Measurements from ENCODE around the gene LZTFL1.

LZTFL1 gene

GRCh38 chr3:45803252-45803935 is 38.5 kb downstream of the LZTFL1 start:
- H3K4me3 ChIP-seq (ENCODE audit: insufficient read depth, low read length, poor library complexity, severe bottlenecking) = no peak overlapping the region
- H3K36me3 ChIP-seq (ENCODE audit: low read length) = no peaks in the 10 kb centered on the region
- no peak overlapping the region for H3K27ac ChIP-seq (ENCODE audit: low read depth, low read length)
- H3K79me2 ChIP-seq (ENCODE audit: insufficient read depth, low read length) = no peaks in the 10 kb centered on the region
- no peaks in the 10 kb centered on the region for H4K20me1 ChIP-seq (ENCODE audit: low read depth, low read length)
- no peak overlapping the region for H3K9ac ChIP-seq (ENCODE audit: low read length)
- TF ChIP-seq EZH2phosphoT487 (conservative IDR thresholded peaks at IDR 0.05; ENCODE audit: low read length) = no peak
- TF ChIP-seq CTCF (IDR thresholded peaks at IDR 0.05; ENCODE audit: insufficient read depth, low read length, poor library complexity, severe bottlenecking) = no peak
- no peaks in the 10 kb centered on the region for H3K9me2 ChIP-seq (replicated peaks; ENCODE audit: insufficient read depth, low read length)
- H3K4me2 ChIP-seq (ENCODE audit: low read depth, low read length, poor library complexity, severe bottlenecking) = no peak overlapping the region
- H3K27me3 ChIP-seq (ENCODE audit: low read length) = no peaks in the 10 kb centered on the region
- no peaks in the 10 kb centered on the region for H3F3A ChIP-seq (ENCODE audit: insufficient read depth)
- H3K9me3 ChIP-seq (ENCODE audit: insufficient read depth, low read length) = no peaks in the 10 kb centered on the region
- no peak overlapping the region for H2AFZ ChIP-seq (ENCODE audit: low read depth, low read length, severe bottlenecking)

- no peak for TF ChIP-seq EZH2phosphoT487 (conservative IDR thresholded peaks at IDR 0.05; ENCODE audit: low read length)
- TF ChIP-seq CTCF (IDR thresholded peaks at IDR 0.05; ENCODE audit: insufficient read depth, low read length, poor library complexity, severe bottlenecking) = no peak
- Histone ChIP-seq H3K9me3 (ENCODE audit: insufficient read depth, low read length) (no peaks in the 10 kb centered on the region), H3K27me3 (ENCODE audit: low read length) (no peaks in the 10 kb centered on the region), H3K27ac (ENCODE audit: low read depth, low read length) (no peak overlapping the region), H3K36me3 (ENCODE audit: low read length) (no peaks in the 10 kb centered on the region), H3K4me3 (ENCODE audit: insufficient read depth, low read length, poor library complexity, severe bottlenecking) (no peak overlapping the region), H3K9me2 (replicated peaks; ENCODE audit: insufficient read depth, low read length) (no peaks in the 10 kb centered on the region), H3K9ac (ENCODE audit: low read length) (no peak overlapping the region), H3K79me2 (ENCODE audit: insufficient read depth, low read length) (no peaks in the 10 kb centered on the region), H3F3A (ENCODE audit: insufficient read depth) (no peaks in the 10 kb centered on the region), H4K20me1 (ENCODE audit: low read depth, low read length) (no peaks in the 10 kb centered on the region), H3K4me2 (ENCODE audit: low read depth, low read length, poor library complexity, severe bottlenecking) (no peak overlapping the region), H2AFZ (ENCODE audit: low read depth, low read length, severe bottlenecking) (no peak overlapping the region)
These were observed 39.8 kb downstream of the LZTFL1 start for GRCh38 chr3:45802146-45802545.

- no peak overlapping the region for H2AFZ ChIP-seq (ENCODE audit: low read depth, low read length, severe bottlenecking)
- H3K27ac ChIP-seq (ENCODE audit: low read depth, low read length) = no peak overlapping the region
- no peaks in the 10 kb centered on the region for H3F3A ChIP-seq (ENCODE audit: insufficient read depth)
- no peaks in the 10 kb centered on the region for H3K27me3 ChIP-seq (ENCODE audit: low read length)
- no peaks in the 10 kb centered on the region for H4K20me1 ChIP-seq (ENCODE audit: low read depth, low read length)
- H3K9me2 ChIP-seq (replicated peaks; ENCODE audit: insufficient read depth, low read length) = no peaks in the 10 kb centered on the region
- no peaks in the 10 kb centered on the region for H3K79me2 ChIP-seq (ENCODE audit: insufficient read depth, low read length)
- TF ChIP-seq EZH2phosphoT487 (conservative IDR thresholded peaks at IDR 0.05; ENCODE audit: low read length) (no peak), CTCF (IDR thresholded peaks at IDR 0.05; ENCODE audit: insufficient read depth, low read length, poor library complexity, severe bottlenecking) (no peak)
- no peaks in the 10 kb centered on the region for H3K9me3 ChIP-seq (ENCODE audit: insufficient read depth, low read length)
- no peak overlapping the region for H3K9ac ChIP-seq (ENCODE audit: low read length)
- H3K4me2 ChIP-seq (ENCODE audit: low read depth, low read length, poor library complexity, severe bottlenecking) = no peak overlapping the region
- no peaks in the 10 kb centered on the region for H3K36me3 ChIP-seq (ENCODE audit: low read length)
- H3K4me3 ChIP-seq (ENCODE audit: insufficient read depth, low read length, poor library complexity, severe bottlenecking) = no peak overlapping the region
These were observed 41.3 kb downstream of the LZTFL1 start for GRCh38 chr3:45800611-45801010.

Measured in SU-DHL-6 (cell line).